Spleen (tissue), 7 donors: ENCODE measurements around the gene NXPH4.

Experiments
- POLR2A ChIP-seq, 3 donors: fragments of 450-650 bp; IDR thresholded peaks; one replicate each; pipeline ENCODE4 v1.5.1; 2017; ENCODE audit warnings: antibody characterized with exemption in 3 of 3, mild to moderate bottlenecking in 1 of 3
- TF ChIP-seq, protein P1 (sequence below), 11 experiments: fragments of 200-600 bp in 7 of 11; fragments of 450-650 bp in 4 of 11; sonication (generic) in 4 of 11; IDR thresholded peaks in 8 of 11; conservative IDR thresholded peaks in 3 of 11; 1 replicate in 7 of 11; 2 replicates in 4 of 11; pipeline versions ENCODE4 v1.4.0 to v1.8.0; 2016 to 2021; ENCODE audit warnings: antibody characterized with exemption in 11 of 11, inconsistent platforms in 4 of 11, mild to moderate bottlenecking in 1 of 11
- donor health status: DM: no; HTN: no; CAD: no; lungs with moderate emphysema.
- donor health status: DM: no; HTN: no; CAD: no.
- donor health status: DM: no; HTN: no; CAD: no.

DNA sequence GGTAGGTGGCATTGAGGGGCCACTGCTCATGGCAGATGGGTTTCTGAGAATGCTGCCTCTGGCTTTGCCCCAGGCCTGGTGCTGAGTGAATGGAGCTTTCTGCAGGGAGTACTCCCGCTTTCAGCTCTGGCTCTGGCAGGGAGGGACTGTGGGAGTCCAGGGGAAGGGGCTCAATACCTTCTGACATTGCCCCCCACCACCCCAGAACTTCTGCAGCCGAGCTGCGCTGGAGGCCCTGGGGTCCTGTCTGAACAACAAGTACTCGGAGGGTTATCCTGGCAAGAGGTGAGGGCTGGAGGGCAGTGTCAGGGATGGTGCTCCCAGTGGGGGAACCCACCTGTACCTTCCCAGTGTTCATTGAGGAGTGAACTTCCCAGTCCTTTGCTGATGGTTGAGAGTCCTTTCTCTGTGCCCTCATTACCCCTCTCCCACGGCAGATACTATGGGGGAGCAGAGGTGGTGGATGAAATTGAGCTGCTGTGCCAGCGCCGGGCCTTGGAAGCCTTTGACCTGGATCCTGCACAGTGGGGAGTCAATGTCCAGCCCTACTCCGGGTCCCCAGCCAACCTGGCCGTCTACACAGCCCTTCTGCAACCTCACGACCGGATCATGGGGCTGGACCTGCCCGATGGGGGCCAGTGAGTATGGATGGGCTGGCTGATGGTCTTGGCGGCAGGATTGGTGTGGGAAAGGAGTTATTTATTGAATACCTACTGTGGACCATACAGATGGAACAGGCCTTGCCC is 14.9 kb downstream of the NXPH4 start:
- TF ChIP-seq, protein P1, sequence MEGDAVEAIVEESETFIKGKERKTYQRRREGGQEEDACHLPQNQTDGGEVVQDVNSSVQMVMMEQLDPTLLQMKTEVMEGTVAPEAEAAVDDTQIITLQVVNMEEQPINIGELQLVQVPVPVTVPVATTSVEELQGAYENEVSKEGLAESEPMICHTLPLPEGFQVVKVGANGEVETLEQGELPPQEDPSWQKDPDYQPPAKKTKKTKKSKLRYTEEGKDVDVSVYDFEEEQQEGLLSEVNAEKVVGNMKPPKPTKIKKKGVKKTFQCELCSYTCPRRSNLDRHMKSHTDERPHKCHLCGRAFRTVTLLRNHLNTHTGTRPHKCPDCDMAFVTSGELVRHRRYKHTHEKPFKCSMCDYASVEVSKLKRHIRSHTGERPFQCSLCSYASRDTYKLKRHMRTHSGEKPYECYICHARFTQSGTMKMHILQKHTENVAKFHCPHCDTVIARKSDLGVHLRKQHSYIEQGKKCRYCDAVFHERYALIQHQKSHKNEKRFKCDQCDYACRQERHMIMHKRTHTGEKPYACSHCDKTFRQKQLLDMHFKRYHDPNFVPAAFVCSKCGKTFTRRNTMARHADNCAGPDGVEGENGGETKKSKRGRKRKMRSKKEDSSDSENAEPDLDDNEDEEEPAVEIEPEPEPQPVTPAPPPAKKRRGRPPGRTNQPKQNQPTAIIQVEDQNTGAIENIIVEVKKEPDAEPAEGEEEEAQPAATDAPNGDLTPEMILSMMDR (IDR thresholded peaks at IDR 0.05 in 8 of 11, conservative IDR thresholded peaks at IDR 0.05 in 3 of 11): no peak
- TF ChIP-seq POLR2A (IDR thresholded peaks at IDR 0.05): no peak
